ENCODE measurements around the gene KATNIP.

Gene KATNIP

GRCh38 chr16:27520982-27521673 lies 28.8 kb upstream of the KATNIP start:
- H3K4ac ChIP-seq (ENCODE audit: low read depth, low read length): no peak overlapping the region
- no peak overlapping the region for H2AK5ac ChIP-seq (ENCODE audit: low read length)
- no peaks in the 10 kb centered on the region for H3K79me2 ChIP-seq (ENCODE audit: control insufficient read depth, insufficient read depth, low read length, poor library complexity)
- H2BK5ac ChIP-seq (ENCODE audit: low read depth, low read length, poor library complexity): no peak overlapping the region
- peak overlapping the region; percentile 16 for H4K12ac ChIP-seq (ENCODE audit: low read depth, low read length)
- no peak overlapping the region for H3K4me3 ChIP-seq (ENCODE audit: low read depth, low read length)
- H2AFZ ChIP-seq (ENCODE audit: insufficient read depth, low read length, poor library complexity): no peak overlapping the region
- no peaks in the 10 kb centered on the region for H3K27me3 ChIP-seq (ENCODE audit: insufficient read depth, low read length)
- H4K91ac ChIP-seq (ENCODE audit: low read depth, low read length): no peak overlapping the region
- H3K4me1 ChIP-seq (ENCODE audit: control insufficient read depth in 1 of 2, insufficient read depth in 2 of 2, low read length in 2 of 2): no peaks in the 10 kb centered on the region
- H3K18ac ChIP-seq (ENCODE audit: low read length): no peak overlapping the region
- H3K27ac ChIP-seq (ENCODE audit: low read depth, low read length): no peak overlapping the region
- no peak overlapping the region for H3K4me2 ChIP-seq (ENCODE audit: low read length)
- no peak overlapping the region for H3K23ac ChIP-seq (ENCODE audit: low read length)
- H4K8ac ChIP-seq (ENCODE audit: low read depth, low read length): no peak overlapping the region
- WGBS (ENCODE audit: extremely low coverage, insufficient coverage, insufficient read length): no CpG with 5 or more reads among the region's 16 CpGs
- H3K9ac ChIP-seq (ENCODE audit: low read length): no peak overlapping the region
- H3K36me3 ChIP-seq (ENCODE audit: control insufficient read depth in 1 of 2, insufficient read depth in 2 of 2, low read length in 2 of 2): peaks cover 23 to 44% of the 10 kb centered on the region in 2 experiments
- H3K9me3 ChIP-seq (ENCODE audit: insufficient read depth, low read depth, low read length): peaks cover 1% of the 10 kb centered on the region
- DNase-seq: no peak
- H2BK120ac ChIP-seq (ENCODE audit: insufficient read depth, low read length, poor library complexity): no peak overlapping the region
- no peak overlapping the region for H2BK12ac ChIP-seq (ENCODE audit: low read length)
- no peaks in the 10 kb centered on the region for H3K79me1 ChIP-seq (ENCODE audit: low read length)
- H3K14ac ChIP-seq (ENCODE audit: low read length): no peak overlapping the region

GRCh38 chr16:27522173-27522707 lies 27.7 kb upstream of the KATNIP start:
- no peak overlapping the region for H4K12ac ChIP-seq (ENCODE audit: low read depth, low read length)
- no CpG with 5 or more reads among the region's 6 CpGs for WGBS (ENCODE audit: extremely low coverage, insufficient coverage, insufficient read length)
- no peak overlapping the region for H2AFZ ChIP-seq (ENCODE audit: insufficient read depth, low read length, poor library complexity)
- no peak overlapping the region for H3K27ac ChIP-seq (ENCODE audit: low read depth, low read length)
- no peak overlapping the region for H3K23ac ChIP-seq (ENCODE audit: low read length)
- H3K4me1 ChIP-seq (ENCODE audit: control insufficient read depth in 1 of 2, insufficient read depth in 2 of 2, low read length in 2 of 2): no peaks in the 10 kb centered on the region
- DNase-seq: no peak
- H3K9me3 ChIP-seq (ENCODE audit: insufficient read depth, low read depth, low read length): peaks cover 1% of the 10 kb centered on the region
- H3K4me3 ChIP-seq (ENCODE audit: low read depth, low read length): no peak overlapping the region
- H3K18ac ChIP-seq (ENCODE audit: low read length): no peak overlapping the region
- no peak overlapping the region for H4K8ac ChIP-seq (ENCODE audit: low read depth, low read length)
- no peaks in the 10 kb centered on the region for H3K27me3 ChIP-seq (ENCODE audit: insufficient read depth, low read length)
- no peak overlapping the region for H3K9ac ChIP-seq (ENCODE audit: low read length)
- H3K79me1 ChIP-seq (ENCODE audit: low read length): no peaks in the 10 kb centered on the region
- no peak overlapping the region for H3K4me2 ChIP-seq (ENCODE audit: low read length)
- H2BK12ac ChIP-seq (ENCODE audit: low read length): no peak overlapping the region
- H2AK5ac ChIP-seq (ENCODE audit: low read length): no peak overlapping the region
- no peak overlapping the region for H3K4ac ChIP-seq (ENCODE audit: low read depth, low read length)
- no peak overlapping the region for H2BK120ac ChIP-seq (ENCODE audit: insufficient read depth, low read length, poor library complexity)
- H3K79me2 ChIP-seq (ENCODE audit: control insufficient read depth, insufficient read depth, low read length, poor library complexity): no peaks in the 10 kb centered on the region
- H2BK5ac ChIP-seq (ENCODE audit: low read depth, low read length, poor library complexity): no peak overlapping the region
- H3K14ac ChIP-seq (ENCODE audit: low read length): no peak overlapping the region
- peaks cover 25 to 50% of the 10 kb centered on the region in 2 experiments for H3K36me3 ChIP-seq (ENCODE audit: control insufficient read depth in 1 of 2, insufficient read depth in 2 of 2, low read length in 2 of 2)
- H4K91ac ChIP-seq (ENCODE audit: low read depth, low read length): no peak overlapping the region

DNA sequence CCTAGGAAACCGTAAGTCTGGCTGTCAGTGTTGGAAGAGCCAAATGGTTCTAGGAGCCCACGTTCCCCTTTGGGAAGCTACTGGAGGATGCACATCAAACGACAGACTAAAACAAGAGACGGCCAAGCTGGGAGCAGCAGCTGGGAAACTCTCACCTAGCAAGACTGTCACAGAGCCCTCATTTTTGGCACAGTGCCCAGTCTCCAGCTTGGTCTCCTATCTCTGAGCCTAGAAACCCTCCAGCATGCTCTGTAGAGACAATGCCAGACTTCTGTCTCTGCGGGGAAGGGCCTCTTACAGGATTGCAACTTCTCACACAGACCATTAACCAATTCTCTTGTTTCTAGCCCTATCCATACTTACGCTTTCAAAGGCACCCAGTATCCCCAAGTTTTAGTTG lies 23.8 kb upstream of the KATNIP start:
- H3K36me3 ChIP-seq (ENCODE audit: control insufficient read depth in 1 of 2, insufficient read depth in 2 of 2, low read length in 2 of 2): peaks cover 47 to 64% of the 10 kb centered on the region in 2 experiments
- no peak overlapping the region for H2BK5ac ChIP-seq (ENCODE audit: low read depth, low read length, poor library complexity)
- no peak overlapping the region for H4K12ac ChIP-seq (ENCODE audit: low read depth, low read length)
- no peak overlapping the region for H3K9ac ChIP-seq (ENCODE audit: low read length)
- no peak overlapping the region for H2AFZ ChIP-seq (ENCODE audit: insufficient read depth, low read length, poor library complexity)
- H3K4me1 ChIP-seq (ENCODE audit: control insufficient read depth in 1 of 2, insufficient read depth in 2 of 2, low read length in 2 of 2): no peaks in the 10 kb centered on the region
- DNase-seq: peak in 1 of 2 donors; percentile 8
- no peak overlapping the region for H3K4ac ChIP-seq (ENCODE audit: low read depth, low read length)
- H3K9me3 ChIP-seq (ENCODE audit: insufficient read depth, low read depth, low read length): no peaks in the 10 kb centered on the region
- H2BK120ac ChIP-seq (ENCODE audit: insufficient read depth, low read length, poor library complexity): no peak overlapping the region
- no peaks in the 10 kb centered on the region for H3K79me1 ChIP-seq (ENCODE audit: low read length)
- peaks cover under 1% of the 10 kb centered on the region for H3K79me2 ChIP-seq (ENCODE audit: control insufficient read depth, insufficient read depth, low read length, poor library complexity)
- H3K4me2 ChIP-seq (ENCODE audit: low read length): no peak overlapping the region
- no peak overlapping the region for H2AK5ac ChIP-seq (ENCODE audit: low read length)
- no peak overlapping the region for H3K14ac ChIP-seq (ENCODE audit: low read length)
- WGBS (ENCODE audit: extremely low coverage, insufficient coverage, insufficient read length): no CpG with 5 or more reads among the region's 6 CpGs
- no peak overlapping the region for H3K4me3 ChIP-seq (ENCODE audit: low read depth, low read length)
- no peak overlapping the region for H4K8ac ChIP-seq (ENCODE audit: low read depth, low read length)
- H2BK12ac ChIP-seq (ENCODE audit: low read length): no peak overlapping the region
- no peak overlapping the region for H3K18ac ChIP-seq (ENCODE audit: low read length)
- H3K23ac ChIP-seq (ENCODE audit: low read length): no peak overlapping the region
- H3K27ac ChIP-seq (ENCODE audit: low read depth, low read length): no peak overlapping the region
- H3K27me3 ChIP-seq (ENCODE audit: insufficient read depth, low read length): no peaks in the 10 kb centered on the region
- no peak overlapping the region for H4K91ac ChIP-seq (ENCODE audit: low read depth, low read length)

DNA sequence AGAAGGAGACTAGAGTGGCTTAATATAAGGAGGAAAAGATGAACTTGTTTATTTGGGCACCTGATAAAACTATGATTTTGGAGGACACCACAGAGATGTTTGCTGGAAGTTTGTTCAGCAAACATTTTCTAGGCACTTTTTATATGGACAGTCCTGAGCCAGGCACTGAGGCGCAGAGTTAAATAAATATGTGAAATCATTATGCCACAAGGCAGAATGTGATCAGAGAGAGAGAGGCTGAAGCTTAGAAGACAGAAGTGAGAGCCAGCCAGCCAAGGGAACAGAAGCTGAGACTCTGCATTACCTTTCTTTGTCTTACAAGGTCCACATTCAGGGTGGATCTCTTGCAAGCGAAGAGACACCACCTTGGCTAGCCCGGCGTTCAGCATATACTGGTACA lies 21.6 kb upstream of the KATNIP start:
- H3K23ac ChIP-seq (ENCODE audit: low read length): no peak overlapping the region
- no peak overlapping the region for H2AK5ac ChIP-seq (ENCODE audit: low read length)
- H3K4me3 ChIP-seq (ENCODE audit: low read depth, low read length): no peak overlapping the region
- H3K14ac ChIP-seq (ENCODE audit: low read length): no peak overlapping the region
- H2BK5ac ChIP-seq (ENCODE audit: low read depth, low read length, poor library complexity): no peak overlapping the region
- DNase-seq: no peak
- peaks cover 60 to 80% of the 10 kb centered on the region in 2 experiments for H3K36me3 ChIP-seq (ENCODE audit: control insufficient read depth in 1 of 2, insufficient read depth in 2 of 2, low read length in 2 of 2)
- no peak overlapping the region for H3K4me2 ChIP-seq (ENCODE audit: low read length)
- no peak overlapping the region for H4K12ac ChIP-seq (ENCODE audit: low read depth, low read length)
- no peak overlapping the region for H3K18ac ChIP-seq (ENCODE audit: low read length)
- H2AFZ ChIP-seq (ENCODE audit: insufficient read depth, low read length, poor library complexity): no peak overlapping the region
- no CpG with 5 or more reads among the region's 4 CpGs for WGBS (ENCODE audit: extremely low coverage, insufficient coverage, insufficient read length)
- H3K9ac ChIP-seq (ENCODE audit: low read length): no peak overlapping the region
- H3K4me1 ChIP-seq (ENCODE audit: control insufficient read depth in 1 of 2, insufficient read depth in 2 of 2, low read length in 2 of 2): no peaks in the 10 kb centered on the region
- H2BK12ac ChIP-seq (ENCODE audit: low read length): no peak overlapping the region
- no peak overlapping the region for H3K27ac ChIP-seq (ENCODE audit: low read depth, low read length)
- H3K79me2 ChIP-seq (ENCODE audit: control insufficient read depth, insufficient read depth, low read length, poor library complexity): peaks cover 2% of the 10 kb centered on the region
- H3K27me3 ChIP-seq (ENCODE audit: insufficient read depth, low read length): no peaks in the 10 kb centered on the region
- no peak overlapping the region for H3K4ac ChIP-seq (ENCODE audit: low read depth, low read length)
- no peaks in the 10 kb centered on the region for H3K9me3 ChIP-seq (ENCODE audit: insufficient read depth, low read depth, low read length)
- no peak overlapping the region for H4K8ac ChIP-seq (ENCODE audit: low read depth, low read length)
- no peak overlapping the region for H4K91ac ChIP-seq (ENCODE audit: low read depth, low read length)
- no peak overlapping the region for H2BK120ac ChIP-seq (ENCODE audit: insufficient read depth, low read length, poor library complexity)
- H3K79me1 ChIP-seq (ENCODE audit: low read length): no peaks in the 10 kb centered on the region
